Esophagus muscularis mucosa (tissue), 4 donors: ENCODE results near the gene CEP164. TPM values are rescaled to one million over a fixed set of nuclear protein-coding genes. Genes with fewer than 3 reads are reported as not detected.

ENCODE experiments used
- DNase-seq: peaks from one replicate; pipeline ENCODE4 v3.0.0-alpha.2; 2017; ENCODE audit errors: extremely low spot score
- H3K27ac ChIP-seq, 4 donors: fragments of 200-600 bp; sonication (generic); replicated peaks in 1 of 4; 1 replicate in 3 of 4; 2 replicates in 1 of 4; pipeline ENCODE4 v1.5.1; 2016 to 2019; ENCODE audit warnings: mild to moderate bottlenecking in 1 of 4
- H3K27me3 ChIP-seq, 4 donors: fragments of 200-600 bp; sonication (generic); one replicate each; pipeline versions ENCODE4 v1.5.1 to v1.6.0; 2016 to 2019
- H3K36me3 ChIP-seq, 4 donors: fragments of 200-600 bp; sonication (generic); one replicate each; pipeline ENCODE4 v1.5.1; 2016 to 2019
- H3K4me1 ChIP-seq, 4 donors: fragments of 200-600 bp; sonication (generic); one replicate each; pipeline ENCODE4 v1.5.1; 2016 to 2019
- H3K4me3 ChIP-seq, 4 donors: fragments of 200-600 bp; sonication (generic); 1 replicate in 2 of 4; 2 replicates in 2 of 4; pipeline ENCODE4 v1.5.1; 2016 to 2019; ENCODE audit warnings: mild to moderate bottlenecking in 4 of 4, moderate library complexity in 1 of 4
- H3K9me3 ChIP-seq, 4 donors: fragments of 200-600 bp; sonication (generic); 1 replicate in 3 of 4; 2 replicates in 1 of 4; pipeline ENCODE4 v1.5.1; 2016 to 2019
- EP300 ChIP-seq: sonication (generic); formaldehyde crosslinking; IDR thresholded peaks from one replicate; pipeline ENCODE4 v1.6.1; 2017; ENCODE audit warnings: antibody characterized with exemption
- POLR2A ChIP-seq: fragments of 450-650 bp; IDR thresholded peaks from one replicate; pipeline ENCODE4 v1.6.1; 2017; ENCODE audit warnings: antibody characterized with exemption, moderate library complexity, mild to moderate bottlenecking, low read depth
- POLR2AphosphoS5 ChIP-seq, 2 donors: sonication (generic); formaldehyde crosslinking; IDR thresholded peaks; one replicate each; pipeline ENCODE4 v1.6.1; 2017; ENCODE audit warnings: antibody characterized with exemption in 2 of 2
- WGBS: methylation state at CpG from one replicate; pipeline ENCODE4 v1.1.5; 2018; 5-methylcytosine and 5-hydroxymethylcytosine counted together
- intact Hi-C: fragments of 100-400 bp; cut with DNase I; formaldehyde crosslinking; loops from one replicate; pipeline ENCODE4 v1.15.1; 2023
- total RNA-seq, 4 donors: library from RNA; depleted of rRNA; stranded (reverse); fragments of >200 nt; gene quantifications; one replicate each; pipeline versions ENCODE4 v1.1.0 to v1.2.1, GENCODE V29; 2016
- TF ChIP-seq, protein P1 (sequence below), 3 experiments: fragments of 200-600 bp in 2 of 3; fragments of 450-650 bp in 1 of 3; sonication (generic) in 2 of 3; IDR thresholded peaks; one replicate each; pipeline ENCODE4 v1.5.1; 2017 to 2019; ENCODE audit warnings: antibody characterized with exemption in 3 of 3, mild to moderate bottlenecking in 2 of 3, moderate library complexity in 1 of 3

Gene CEP164
- total RNA-seq, 4 donors from 2014 or later = 16.4 to 21.2 (median 18.7) TPM

DNA sequence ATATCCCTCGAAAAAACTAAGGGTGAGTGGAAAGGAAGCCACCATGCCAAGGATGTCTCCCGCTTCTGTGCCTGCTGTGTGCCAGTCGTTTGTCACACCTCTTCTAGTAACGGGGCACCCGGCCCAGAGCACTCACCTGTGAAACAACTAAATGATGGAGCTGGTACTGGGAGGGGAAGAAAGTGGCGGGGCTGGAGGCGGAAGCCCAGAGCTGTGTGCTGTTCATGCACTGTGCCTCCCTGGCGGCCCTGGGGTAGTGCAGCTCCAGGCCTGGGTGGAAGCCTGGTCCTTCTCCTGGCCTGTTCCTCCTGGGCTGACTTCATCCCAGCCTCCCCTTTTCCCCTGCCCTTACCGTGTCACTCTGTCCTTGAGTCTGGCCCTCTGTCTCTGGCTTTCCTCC is 130.2 kb downstream of the CEP164 start:
- no peaks in the 10 kb centered on the region for H3K27me3 ChIP-seq
- TF ChIP-seq POLR2A (no peak), EP300 (no peak), POLR2AphosphoS5 (IDR thresholded peaks at IDR 0.05) (no peak)
- TF ChIP-seq, protein P1, sequence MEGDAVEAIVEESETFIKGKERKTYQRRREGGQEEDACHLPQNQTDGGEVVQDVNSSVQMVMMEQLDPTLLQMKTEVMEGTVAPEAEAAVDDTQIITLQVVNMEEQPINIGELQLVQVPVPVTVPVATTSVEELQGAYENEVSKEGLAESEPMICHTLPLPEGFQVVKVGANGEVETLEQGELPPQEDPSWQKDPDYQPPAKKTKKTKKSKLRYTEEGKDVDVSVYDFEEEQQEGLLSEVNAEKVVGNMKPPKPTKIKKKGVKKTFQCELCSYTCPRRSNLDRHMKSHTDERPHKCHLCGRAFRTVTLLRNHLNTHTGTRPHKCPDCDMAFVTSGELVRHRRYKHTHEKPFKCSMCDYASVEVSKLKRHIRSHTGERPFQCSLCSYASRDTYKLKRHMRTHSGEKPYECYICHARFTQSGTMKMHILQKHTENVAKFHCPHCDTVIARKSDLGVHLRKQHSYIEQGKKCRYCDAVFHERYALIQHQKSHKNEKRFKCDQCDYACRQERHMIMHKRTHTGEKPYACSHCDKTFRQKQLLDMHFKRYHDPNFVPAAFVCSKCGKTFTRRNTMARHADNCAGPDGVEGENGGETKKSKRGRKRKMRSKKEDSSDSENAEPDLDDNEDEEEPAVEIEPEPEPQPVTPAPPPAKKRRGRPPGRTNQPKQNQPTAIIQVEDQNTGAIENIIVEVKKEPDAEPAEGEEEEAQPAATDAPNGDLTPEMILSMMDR (IDR thresholded peaks at IDR 0.05) = no peak
- H3K4me1 ChIP-seq = no peaks in the 10 kb centered on the region
- H3K9me3 ChIP-seq = peaks cover 0 to 22% (median 17%) of the 10 kb centered on the region in 4 donors
- no peak overlapping the region for H3K4me3 ChIP-seq
- no peak overlapping the region for H3K27ac ChIP-seq
- 76% methylated on average over 6 of the region's 9 CpGs for WGBS
- DNase-seq = no peak
- intact Hi-C loops = no loop called here
- H3K36me3 ChIP-seq = peaks cover 0 to 3% (median 0%) of the 10 kb centered on the region in 4 donors

DNA sequence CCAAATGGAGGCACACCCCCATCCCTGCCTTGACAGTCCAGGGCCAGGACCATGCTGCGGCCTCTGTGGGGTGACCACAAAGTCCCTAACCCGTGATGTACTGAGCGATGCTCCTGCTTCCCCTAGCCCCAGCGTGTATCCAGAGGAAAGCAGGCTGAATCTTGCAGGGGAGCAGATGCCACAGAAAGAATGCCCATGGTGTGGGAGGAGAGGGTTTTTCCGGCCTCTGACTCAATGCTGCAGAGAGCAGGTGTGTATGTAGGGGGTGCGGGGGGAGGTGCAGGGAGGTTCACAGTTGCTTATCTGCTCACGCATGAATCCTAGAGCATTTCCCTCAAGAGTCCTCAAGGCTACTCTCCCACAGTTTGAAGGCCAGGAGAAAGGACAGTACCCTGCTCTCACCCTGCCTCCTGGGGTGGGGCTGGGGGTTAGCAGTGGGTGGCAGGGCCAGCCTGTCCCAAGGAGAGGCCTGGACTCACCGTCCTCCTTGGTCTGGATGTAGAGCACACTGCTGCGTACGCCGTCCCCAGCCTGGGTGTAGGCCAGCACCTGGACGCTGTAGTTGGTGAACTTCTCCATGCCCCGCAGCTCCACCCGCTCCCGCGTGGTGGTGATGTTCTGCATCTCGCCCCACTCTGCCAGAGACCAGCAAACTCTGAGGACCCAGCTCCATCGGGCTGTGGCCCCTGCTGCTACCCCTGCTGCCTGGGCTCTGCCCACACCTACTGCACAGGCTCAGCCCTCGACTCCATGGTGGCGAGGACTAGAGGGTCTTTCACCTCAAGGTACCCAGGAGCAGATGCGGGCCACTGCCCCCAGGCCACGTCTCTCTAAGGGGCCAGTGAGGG is 130.8 kb downstream of the CEP164 start:
- TF ChIP-seq POLR2AphosphoS5 (IDR thresholded peaks at IDR 0.05) = no peak
- TF ChIP-seq, protein P1 (IDR thresholded peaks at IDR 0.05) = no peak
- no peak for TF ChIP-seq EP300
- TF ChIP-seq POLR2A = no peak
- H3K4me3 ChIP-seq = no peak overlapping the region
- no peaks in the 10 kb centered on the region for H3K4me1 ChIP-seq
- 94% methylated on average over 16 of the region's 22 CpGs for WGBS
- H3K27me3 ChIP-seq = no peaks in the 10 kb centered on the region
- no peak for DNase-seq
- intact Hi-C loops = no loop called here
- H3K9me3 ChIP-seq = peaks cover 0 to 17% (median 15%) of the 10 kb centered on the region in 4 donors
- H3K27ac ChIP-seq = no peak overlapping the region
- peaks cover 0 to 3% (median 0%) of the 10 kb centered on the region in 4 donors for H3K36me3 ChIP-seq

DNA sequence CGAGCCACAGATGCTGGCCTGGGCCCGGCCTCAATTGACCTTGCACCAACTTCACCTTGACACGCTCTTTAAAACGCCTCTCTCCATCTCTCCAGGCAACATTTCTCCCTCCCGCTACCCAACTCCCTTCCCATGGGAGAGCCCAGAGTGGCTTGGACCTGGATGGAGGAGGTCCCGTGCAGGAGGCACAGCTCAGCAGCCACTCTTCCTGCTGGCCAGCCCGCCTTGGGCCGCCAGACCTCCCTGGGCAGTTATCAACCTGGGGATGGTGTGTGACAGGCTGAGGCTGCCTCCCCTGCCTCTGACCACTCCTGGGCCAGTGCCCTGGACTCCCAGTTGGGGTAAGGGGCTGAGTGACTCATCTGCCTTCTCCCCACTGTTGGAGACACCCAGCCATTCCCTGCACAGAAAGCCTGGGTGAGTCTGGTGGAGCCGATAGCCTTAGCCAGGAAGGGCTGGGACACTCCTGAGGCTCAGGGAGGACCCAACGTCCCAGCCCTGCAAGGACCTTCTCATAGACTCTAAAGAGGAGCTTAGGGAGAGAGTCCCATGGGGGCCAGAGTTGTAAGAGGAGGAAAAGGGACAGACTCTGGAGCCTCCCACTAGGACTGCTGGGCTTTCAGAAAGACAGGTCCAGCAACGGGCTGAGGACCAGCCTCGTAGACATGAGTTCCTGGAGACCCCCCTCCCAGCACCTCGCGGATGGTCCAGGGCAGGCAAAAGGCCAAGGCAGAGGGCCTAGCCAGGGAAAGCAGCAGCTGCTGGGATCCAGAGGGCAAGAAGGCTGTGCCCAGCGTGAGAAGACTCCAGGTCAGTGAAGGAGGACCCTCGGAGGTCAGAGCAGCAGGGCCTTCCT is 131.7 kb downstream of the CEP164 start:
- WGBS = 78% methylated on average over 7 of the region's 16 CpGs
- H3K4me1 ChIP-seq = no peaks in the 10 kb centered on the region
- DNase-seq = no peak
- no peaks in the 10 kb centered on the region for H3K27me3 ChIP-seq
- no peak overlapping the region for H3K4me3 ChIP-seq
- peaks cover 0 to 3% (median 0%) of the 10 kb centered on the region in 4 donors for H3K36me3 ChIP-seq
- TF ChIP-seq, protein P1 (IDR thresholded peaks at IDR 0.05) = no peak
- TF ChIP-seq POLR2AphosphoS5 (IDR thresholded peaks at IDR 0.05) = no peak
- no peak for TF ChIP-seq EP300
- TF ChIP-seq POLR2A = no peak
- intact Hi-C loops = no loop called here
- H3K27ac ChIP-seq = no peak overlapping the region
- H3K9me3 ChIP-seq = peaks cover 0 to 9% (median 8%) of the 10 kb centered on the region in 4 donors

- Histone ChIP-seq H3K36me3 (peaks cover 0 to 4% (median 3%) of the 10 kb centered on the region in 4 donors), H3K9me3 (peaks cover 0 to 4% (median 2%) of the 10 kb centered on the region in 4 donors), H3K4me1 (no peaks in the 10 kb centered on the region), H3K27ac (no peak overlapping the region), H3K4me3 (no peak overlapping the region), H3K27me3 (no peaks in the 10 kb centered on the region)
- WGBS = 86% methylated on average over 5 of the region's 5 CpGs
- intact Hi-C loops = no loop called here
- no peak for DNase-seq
- TF ChIP-seq POLR2A = no peak
- TF ChIP-seq, protein P1 (IDR thresholded peaks at IDR 0.05) = no peak
- TF ChIP-seq EP300 = no peak
- no peak for TF ChIP-seq POLR2AphosphoS5 (IDR thresholded peaks at IDR 0.05)
These were observed 132.3 kb downstream of the CEP164 start for GRCh38 chr11:117459979-117460300.
